Activated T-cell treated with anti-CD3 and anti-CD28 coated beads, Interleukin-2, amount 50 U/mL, for 1 hour (primary cell): Measurements from ENCODE around the gene ZNF317.

Experiments
- DNase-seq: peaks from one replicate; pipeline ENCODE4 v3.0.0-alpha.2; 2020

Gene ZNF317

GRCh38 chr19:9140159-9140874 lies at the start of gene ZNF317:
Gene ZNF317, plus strand, starts transcription at chr19:9140397. Its CDS starts 15,620 bp downstream, at chr19:9156017.
- DNase-seq: peak; percentile 84

- no peak for DNase-seq
These were observed 32.8 kb upstream of the ZNF317 start, which contains the start of gene OR7G2 for GRCh38 chr19:9107375-9107774. Gene OR7G2, minus strand, starts transcription at chr19:9107475. Its CDS starts 4,232 bp downstream, at chr19:9103243.

- no peak for DNase-seq
These were observed 30.2 kb upstream of the ZNF317 start for GRCh38 chr19:9109959-9110358.

- DNase-seq: no peak
These were observed 24.8 kb upstream of the ZNF317 start, which contains the start of gene OR7G1 for GRCh38 chr19:9115307-9115813. Gene OR7G1, minus strand, starts transcription at chr19:9115763. Its CDS starts 0 bp downstream, at chr19:9115763.

GRCh38 chr19:9116547-9116946 lies 23.6 kb upstream of the ZNF317 start:
- no peak for DNase-seq

- no peak for DNase-seq
These were observed 13.2 kb upstream of the ZNF317 start, which contains the start of gene OR7G3 for GRCh38 chr19:9126900-9127405. Gene OR7G3, minus strand, starts transcription at chr19:9126950. Its CDS starts 0 bp downstream, at chr19:9126950.

GRCh38 chr19:9128171-9128570 lies 12.0 kb upstream of the ZNF317 start:
- no peak for DNase-seq

GRCh38 chr19:9130965-9131364 lies 9.2 kb upstream of the ZNF317 start:
- DNase-seq: no peak

GRCh38 chr19:9132422-9132821 lies 7.8 kb upstream of the ZNF317 start:
- DNase-seq: no peak

GRCh38 chr19:9139609-9140158 lies 513 bp upstream of the ZNF317 start:
- DNase-seq: no peak

GRCh38 chr19:9144920-9145319 lies 4.7 kb downstream of the ZNF317 start:
- DNase-seq: no peak

GRCh38 chr19:9146882-9147281 lies 6.7 kb downstream of the ZNF317 start:
- DNase-seq: no peak

- DNase-seq: no peak
These were observed 8.5 kb downstream of the ZNF317 start for GRCh38 chr19:9148697-9149096.

- DNase-seq: no peak
These were observed 9.8 kb downstream of the ZNF317 start for GRCh38 chr19:9149997-9150396.

GRCh38 chr19:9150650-9151049 lies 10.5 kb downstream of the ZNF317 start:
- DNase-seq: no peak

- no peak for DNase-seq
These were observed 11.2 kb downstream of the ZNF317 start for GRCh38 chr19:9151367-9151766.

GRCh38 chr19:9155591-9155990 lies 15.4 kb downstream of the ZNF317 start:
- DNase-seq: no peak

GRCh38 chr19:9156304-9156703 lies 16.1 kb downstream of the ZNF317 start:
- no peak for DNase-seq

GRCh38 chr19:9159891-9160290 lies 19.7 kb downstream of the ZNF317 start:
- DNase-seq: no peak

- DNase-seq: no peak
These were observed 21.2 kb downstream of the ZNF317 start for GRCh38 chr19:9161427-9161826.

- no peak for DNase-seq
These were observed 25.1 kb downstream of the ZNF317 start for GRCh38 chr19:9165261-9165660.

- DNase-seq: no peak
These were observed 26.6 kb downstream of the ZNF317 start for GRCh38 chr19:9166846-9167245.

GRCh38 chr19:9171393-9171991 lies 31.3 kb downstream of the ZNF317 start:
- no peak for DNase-seq

- no peak for DNase-seq
These were observed 35.1 kb downstream of the ZNF317 start for GRCh38 chr19:9175326-9175725.
